HepG2 (cell line): ENCODE results near the gene AUP1. TPM values are rescaled to one million over a fixed set of nuclear protein-coding genes. Genes with fewer than 3 reads are reported as not detected.
A peak's percentile ranks its signal among the peaks of the same experiment; 100 is the strongest.

Experiments
- ARID5B ChIP-seq: IDR thresholded peaks from 2 replicates; pipeline ENCODE4 v1.4.0; 2020; ENCODE audit warnings: mild to moderate bottlenecking, missing genetic modification reagents
- FOXK1 ChIP-seq: sonication (generic); formaldehyde crosslinking; IDR thresholded peaks from 2 replicates; pipeline ENCODE4 v1.4.0; 2020; ENCODE audit warnings: low read depth, missing genetic modification reagents, borderline replicate concordance
- HMG20B ChIP-seq: conservative IDR thresholded peaks from 2 replicates; pipeline ENCODE4 v1.6.1; 2016; ENCODE audit warnings: missing genetic modification reagents, missing compliant biosample characterization
- IRF9 ChIP-seq: sonication (generic); formaldehyde crosslinking; IDR thresholded peaks from 2 replicates; pipeline ENCODE4 v1.8.0; 2022; ENCODE audit warnings: missing genetic modification reagents, mild to moderate bottlenecking, borderline replicate concordance
- KLF16 ChIP-seq, 2 experiments: sonication (generic) in 1 of 2; formaldehyde crosslinking in 1 of 2; IDR thresholded peaks; 2 replicates each; pipeline versions ENCODE4 v1.6.1 to v1.8.0; 2016 to 2023; ENCODE audit warnings: missing genetic modification reagents in 2 of 2, missing compliant biosample characterization in 1 of 2
- NFE2 ChIP-seq: sonication (generic); formaldehyde crosslinking; IDR thresholded peaks from 2 replicates; pipeline ENCODE4 v1.4.0; 2020; ENCODE audit warnings: missing genetic modification reagents
- PHF21A ChIP-seq: sonication (generic); formaldehyde crosslinking; IDR thresholded peaks from 2 replicates; pipeline ENCODE4 v1.5.0; 2020; ENCODE audit warnings: mild to moderate bottlenecking, missing genetic modification reagents
- TAF15 ChIP-seq: fragments of 200-400 bp; formaldehyde crosslinking; IDR thresholded peaks from one replicate; pipeline ENCODE4 v1.6.1; 2018; ENCODE audit warnings: mild to moderate bottlenecking, low read depth, low read length; ENCODE audit not compliant: poor library complexity, severe bottlenecking
- ZBTB3 ChIP-seq: sonication (generic); formaldehyde crosslinking; IDR thresholded peaks from 2 replicates; pipeline ENCODE4 v1.4.0; 2020; ENCODE audit warnings: low read depth, mild to moderate bottlenecking, moderate library complexity, missing genetic modification reagents, borderline replicate concordance
- ZNF34 ChIP-seq: sonication (generic); formaldehyde crosslinking; IDR thresholded peaks from 2 replicates; pipeline ENCODE4 v1.4.0; 2020; ENCODE audit warnings: mild to moderate bottlenecking, missing genetic modification reagents, borderline replicate concordance
- ZNF431 ChIP-seq: sonication (generic); formaldehyde crosslinking; IDR thresholded peaks from 2 replicates; pipeline ENCODE4 v1.9.0; 2022; ENCODE audit warnings: missing genetic modification reagents, low read depth, mild to moderate bottlenecking, borderline replicate concordance
- ZNF543 ChIP-seq: sonication (generic); formaldehyde crosslinking; IDR thresholded peaks from 2 replicates; pipeline ENCODE4 v1.4.0; 2020; ENCODE audit warnings: mild to moderate bottlenecking, missing genetic modification reagents
- ZNF562 ChIP-seq: sonication (generic); formaldehyde crosslinking; IDR thresholded peaks from 2 replicates; pipeline ENCODE4 v1.8.0; 2022; ENCODE audit warnings: missing genetic modification reagents, borderline replicate concordance
- ZNF609 ChIP-seq: sonication (generic); formaldehyde crosslinking; IDR thresholded peaks from 2 replicates; pipeline ENCODE4 v1.4.0; 2020; ENCODE audit warnings: mild to moderate bottlenecking, missing genetic modification reagents, borderline replicate concordance
- ZNF891 ChIP-seq: sonication (generic); formaldehyde crosslinking; IDR thresholded peaks from 2 replicates; pipeline ENCODE4 v1.5.0; 2020; ENCODE audit warnings: mild to moderate bottlenecking, missing genetic modification reagents
- polyA plus RNA-seq, 8 experiments: library from polyadenylated mRNA; depleted of rRNA in 3 of 8; stranded (reverse) in 7 of 8; unstranded in 1 of 8; fragments of >200 nt; fragmentation: Illumina TruSeq in 4 of 8; extraction: Trizol in 4 of 8; gene quantifications; 2 replicates each; pipeline versions ENCODE4 v1.2.1 to v1.2.3, GENCODE V29; 2011 to 2016; ENCODE audit warnings: low read depth in 4 of 8, missing spikeins in 1 of 8, mixed read lengths in 1 of 8; ENCODE audit not compliant: insufficient read depth in 1 of 8
- total RNA-seq, 5 experiments: library from RNA; depleted of rRNA; stranded (reverse); fragments of >200 nt; fragmentation: Illumina TruSeq; extraction: Trizol; gene quantifications; 2 replicates each; pipeline ENCODE4 v1.2.3, GENCODE V29; 2016; ENCODE audit warnings: low read depth in 1 of 5
- TF ChIP-seq, protein P1 (sequence below): sonication (generic); formaldehyde crosslinking; IDR thresholded peaks from 2 replicates; pipeline ENCODE4 v1.8.0; 2023; ENCODE audit warnings: mild to moderate bottlenecking, missing genetic modification reagents

Gene AUP1
- total and polyA plus RNA-seq, 2 of the 13 experiments (the other 11 are each of a cell fraction or from before 2014, with no cell fraction given): 174 to 267 TPM

GRCh38 chr2:74512744-74513604 lies 16.5 kb downstream of the AUP1 start (continued):
- TF ChIP-seq ZNF609 (CRISPR knock-in tag): no peak
- TF ChIP-seq NFE2 (CRISPR knock-in tag): no peak
- peak; percentile 41 for TF ChIP-seq TAF15
- 0 out of 2 replicates have a peak, but pooled peaks have one; percentile 8 for TF ChIP-seq HMG20B (CRISPR knock-in tag)
- TF ChIP-seq ARID5B (CRISPR knock-in tag): peak; percentile 45; the same call in 1 of the 2 replicates
- TF ChIP-seq ZNF543 (CRISPR knock-in tag): peak; percentile 46; the same call in 1 of the 2 replicates
- TF ChIP-seq ZBTB3: no peak
- peak; percentile 29; the same call in 1 of the 2 replicates for TF ChIP-seq FOXK1 (CRISPR knock-in tag)
- TF ChIP-seq, protein P1, sequence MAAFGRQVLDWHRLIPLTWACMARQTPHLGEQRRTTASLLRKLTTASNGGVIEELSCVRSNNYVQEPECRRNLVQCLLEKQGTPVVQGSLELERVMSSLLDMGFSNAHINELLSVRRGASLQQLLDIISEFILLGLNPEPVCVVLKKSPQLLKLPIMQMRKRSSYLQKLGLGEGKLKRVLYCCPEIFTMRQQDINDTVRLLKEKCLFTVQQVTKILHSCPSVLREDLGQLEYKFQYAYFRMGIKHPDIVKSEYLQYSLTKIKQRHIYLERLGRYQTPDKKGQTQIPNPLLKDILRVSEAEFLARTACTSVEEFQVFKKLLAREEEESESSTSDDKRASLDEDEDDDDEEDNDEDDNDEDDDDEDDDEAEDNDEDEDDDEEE (CRISPR knock-in tag): 0 out of 2 replicates have a peak, but pooled peaks have one; percentile 40
- 0 out of 2 replicates have a peak, but pooled peaks have one; percentile 8 for TF ChIP-seq ZNF431 (CRISPR knock-in tag)
- peak; percentile 59; the same call in 1 of the 2 replicates for TF ChIP-seq IRF9 (CRISPR knock-in tag)
- 0 out of 2 replicates have a peak, but pooled peaks have one; percentile 10 for TF ChIP-seq ZNF562
- TF ChIP-seq PHF21A (CRISPR knock-in tag): peak; percentile 37; the same call in 1 of the 2 replicates
- peak in 1 of 2 experiments; percentile 39; a peak in 1 of 4 replicates for TF ChIP-seq KLF16 (CRISPR knock-in tag; IDR thresholded peaks at IDR 0.05)
- TF ChIP-seq ZNF34 (CRISPR knock-in tag): no peak
- TF ChIP-seq ZNF891 (CRISPR knock-in tag): peak; percentile 83
